ENCODE data around the gene LUZP2.
"Not testable (repeated sequence)": the region's sequence is repeated elsewhere in the genome, so short reads cannot be mapped to it uniquely, and the experiment has no call there.

LUZP2 gene

GRCh38 chr11:24872186-24872585, 375.3 kb downstream of the LUZP2 start:
- Histone ChIP-seq H3K27ac (ENCODE audit: low read length) (no peak overlapping the region), H3K36me3 (ENCODE audit: control insufficient read depth in 1 of 2, insufficient read depth in 2 of 2, low read length in 2 of 2) (no peaks in the 10 kb centered on the region), H3K4me1 (ENCODE audit: control insufficient read depth in 1 of 2, insufficient read depth in 2 of 2, low read length in 2 of 2) (no peaks in the 10 kb centered on the region), H3K27me3 (ENCODE audit: low read depth, low read length) (no peaks in the 10 kb centered on the region), H3K9me3 (ENCODE audit: control insufficient read depth in 1 of 2, low read length in 2 of 2) (peaks cover 0 to 3% of the 10 kb centered on the region in 2 donors), H3K4me3 (ENCODE audit: low read depth in 1 of 2, low read length in 2 of 2) (no peak overlapping the region)

GRCh38 chr11:24872651-24873311, 375.9 kb downstream of the LUZP2 start:
- Histone ChIP-seq H3K4me3 (ENCODE audit: low read depth in 1 of 2, low read length in 2 of 2) (no peak overlapping the region), H3K9me3 (ENCODE audit: control insufficient read depth in 1 of 2, low read length in 2 of 2) (peaks cover 0 to 3% of the 10 kb centered on the region in 2 donors), H3K4me1 (ENCODE audit: control insufficient read depth in 1 of 2, insufficient read depth in 2 of 2, low read length in 2 of 2) (no peaks in the 10 kb centered on the region), H3K27me3 (ENCODE audit: low read depth, low read length) (no peaks in the 10 kb centered on the region), H3K27ac (ENCODE audit: low read length) (no peak overlapping the region), H3K36me3 (ENCODE audit: control insufficient read depth in 1 of 2, insufficient read depth in 2 of 2, low read length in 2 of 2) (no peaks in the 10 kb centered on the region)

DNA sequence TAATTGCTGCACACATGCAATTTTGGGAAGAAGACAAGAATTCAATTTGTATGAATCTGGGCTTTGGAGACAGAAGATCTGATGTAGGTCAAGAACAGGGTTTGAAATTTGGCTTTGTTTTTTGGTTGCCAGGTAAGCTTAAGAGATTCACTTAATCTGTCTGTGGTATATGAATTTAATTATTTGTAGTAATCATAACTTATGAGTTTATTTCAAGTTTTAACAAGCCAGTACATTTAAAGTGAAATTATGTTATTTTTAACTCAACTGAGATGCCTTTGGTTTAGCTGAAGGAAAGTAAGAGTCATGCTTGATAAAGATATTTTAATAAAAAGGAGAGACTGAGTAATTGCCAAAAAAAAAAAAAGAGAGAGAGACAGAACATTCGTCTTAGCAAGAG, 384.1 kb downstream of the LUZP2 start:
- Histone ChIP-seq H3K4me1 (ENCODE audit: control insufficient read depth in 1 of 2, insufficient read depth in 2 of 2, low read length in 2 of 2) (no peaks in the 10 kb centered on the region), H3K27me3 (ENCODE audit: low read depth, low read length) (no peaks in the 10 kb centered on the region), H3K27ac (ENCODE audit: low read length) (no peak overlapping the region), H3K9me3 (ENCODE audit: control insufficient read depth in 1 of 2, low read length in 2 of 2) (peaks cover 3 to 4% of the 10 kb centered on the region in 2 donors), H3K4me3 (ENCODE audit: low read depth in 1 of 2, low read length in 2 of 2) (no peak overlapping the region), H3K36me3 (ENCODE audit: control insufficient read depth in 1 of 2, insufficient read depth in 2 of 2, low read length in 2 of 2) (no peaks in the 10 kb centered on the region)

GRCh38 chr11:24885580-24886173, 388.8 kb downstream of the LUZP2 start:
- Histone ChIP-seq H3K4me3 (ENCODE audit: low read depth in 1 of 2, low read length in 2 of 2) (no peak overlapping the region), H3K27me3 (ENCODE audit: low read depth, low read length) (no peaks in the 10 kb centered on the region), H3K9me3 (ENCODE audit: control insufficient read depth in 1 of 2, low read length in 2 of 2) (no peaks in the 10 kb centered on the region), H3K4me1 (ENCODE audit: control insufficient read depth in 1 of 2, insufficient read depth in 2 of 2, low read length in 2 of 2) (no peaks in the 10 kb centered on the region), H3K27ac (ENCODE audit: low read length) (no peak overlapping the region), H3K36me3 (ENCODE audit: control insufficient read depth in 1 of 2, insufficient read depth in 2 of 2, low read length in 2 of 2) (no peaks in the 10 kb centered on the region)

- H3K4me1 ChIP-seq (ENCODE audit: control insufficient read depth in 1 of 2, insufficient read depth in 2 of 2, low read length in 2 of 2): no peaks in the 10 kb centered on the region
- no peak overlapping the region for H3K27ac ChIP-seq (ENCODE audit: low read length)
- no peaks in the 10 kb centered on the region for H3K27me3 ChIP-seq (ENCODE audit: low read depth, low read length)
- no peaks in the 10 kb centered on the region for H3K9me3 ChIP-seq (ENCODE audit: control insufficient read depth in 1 of 2, low read length in 2 of 2)
- H3K36me3 ChIP-seq (ENCODE audit: control insufficient read depth in 1 of 2, insufficient read depth in 2 of 2, low read length in 2 of 2): no peaks in the 10 kb centered on the region
- no peak overlapping the region for H3K4me3 ChIP-seq (ENCODE audit: low read depth in 1 of 2, low read length in 2 of 2)
Measured at GRCh38 chr11:24886880-24887619, 390.2 kb downstream of the LUZP2 start.

- no peaks in the 10 kb centered on the region for H3K36me3 ChIP-seq (ENCODE audit: control insufficient read depth in 1 of 2, insufficient read depth in 2 of 2, low read length in 2 of 2)
- H3K4me3 ChIP-seq (ENCODE audit: low read depth in 1 of 2, low read length in 2 of 2): no peak overlapping the region
- H3K4me1 ChIP-seq (ENCODE audit: control insufficient read depth in 1 of 2, insufficient read depth in 2 of 2, low read length in 2 of 2): no peaks in the 10 kb centered on the region
- no peaks in the 10 kb centered on the region for H3K9me3 ChIP-seq (ENCODE audit: control insufficient read depth in 1 of 2, low read length in 2 of 2)
- no peak overlapping the region for H3K27ac ChIP-seq (ENCODE audit: low read length)
- H3K27me3 ChIP-seq (ENCODE audit: low read depth, low read length): no peaks in the 10 kb centered on the region
Measured at GRCh38 chr11:24890426-24890825, 393.6 kb downstream of the LUZP2 start.

DNA sequence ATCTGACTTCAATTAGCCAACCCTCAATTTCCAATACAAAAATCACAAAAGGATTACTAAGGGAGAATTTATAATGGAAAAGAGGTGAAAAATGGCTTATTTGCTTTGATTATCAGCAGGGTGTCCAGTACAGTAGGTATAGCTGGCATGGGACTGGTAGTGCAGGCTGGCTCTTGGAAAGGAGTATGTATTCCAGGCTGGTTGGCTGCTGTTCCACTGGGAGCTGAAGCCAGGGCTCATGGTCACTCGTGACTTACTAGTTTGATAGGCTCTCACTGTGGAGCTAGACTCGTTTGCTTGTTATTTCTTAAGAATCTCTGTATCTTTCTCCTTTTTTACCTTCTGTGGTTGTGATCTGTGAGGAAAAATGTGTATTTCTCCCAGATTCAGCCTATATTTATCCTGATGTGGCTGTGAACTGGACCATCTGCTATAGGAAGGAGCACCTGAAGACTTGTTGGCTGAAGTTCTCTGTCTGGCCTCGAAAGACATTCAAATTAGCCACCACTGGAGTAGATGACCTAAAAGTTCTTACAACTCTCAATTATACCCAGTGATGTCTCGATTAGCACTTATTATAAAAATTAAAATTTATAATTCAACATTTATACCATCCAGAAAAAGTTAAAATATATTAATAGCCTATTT, 395.1 kb downstream of the LUZP2 start:
- H3K4me3 ChIP-seq (ENCODE audit: low read depth in 1 of 2, low read length in 2 of 2); H3K27me3 ChIP-seq (ENCODE audit: low read depth, low read length); H3K27ac ChIP-seq (ENCODE audit: low read length); H3K4me1 ChIP-seq (ENCODE audit: control insufficient read depth in 1 of 2, insufficient read depth in 2 of 2, low read length in 2 of 2); H3K36me3 ChIP-seq (ENCODE audit: control insufficient read depth in 1 of 2, insufficient read depth in 2 of 2, low read length in 2 of 2); H3K9me3 ChIP-seq (ENCODE audit: control insufficient read depth in 1 of 2, low read length in 2 of 2): not testable (repeated sequence)

DNA sequence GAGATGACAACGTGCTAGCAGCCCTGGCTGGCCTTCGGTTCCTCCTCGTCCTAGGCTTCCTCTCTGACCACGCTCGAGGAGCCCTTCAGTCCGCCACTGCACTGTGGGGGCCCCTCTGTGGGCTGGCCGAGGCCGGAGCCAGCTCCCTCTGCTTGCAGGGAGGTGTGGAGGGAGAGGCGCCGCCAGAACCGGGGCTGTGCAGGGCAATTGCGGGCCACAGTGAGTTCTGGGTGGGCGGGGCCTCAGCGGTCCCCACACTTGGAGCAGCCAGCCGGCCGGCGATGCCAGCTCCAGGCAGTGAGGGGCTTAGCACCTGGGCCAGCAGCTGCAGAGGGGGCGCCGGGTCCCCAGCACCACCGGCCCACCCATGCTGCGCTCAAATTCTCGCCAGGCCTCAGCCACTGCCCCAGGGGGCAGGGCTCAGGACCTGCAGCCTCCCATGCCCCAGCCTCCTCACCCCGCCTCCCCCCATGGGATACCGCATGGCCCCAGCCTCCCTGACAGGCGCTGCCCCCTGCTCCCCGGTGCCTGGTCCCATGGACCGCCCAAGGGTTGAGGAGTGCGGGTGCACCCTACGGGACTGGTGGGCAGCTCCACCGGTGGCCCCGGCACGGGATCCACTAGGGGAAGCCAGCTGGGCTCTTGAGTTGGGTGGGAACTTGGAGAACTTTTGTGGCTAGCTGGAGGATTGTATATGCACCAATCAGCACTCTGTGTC, 399.4 kb downstream of the LUZP2 start:
- H3K36me3 ChIP-seq (ENCODE audit: control insufficient read depth in 1 of 2, insufficient read depth in 2 of 2, low read length in 2 of 2): no peaks in the 10 kb centered on the region
- no peak overlapping the region for H3K27ac ChIP-seq (ENCODE audit: low read length)
- H3K9me3 ChIP-seq (ENCODE audit: control insufficient read depth in 1 of 2, low read length in 2 of 2): no peaks in the 10 kb centered on the region
- H3K27me3 ChIP-seq (ENCODE audit: low read depth, low read length): no peaks in the 10 kb centered on the region
- no peaks in the 10 kb centered on the region for H3K4me1 ChIP-seq (ENCODE audit: control insufficient read depth in 1 of 2, insufficient read depth in 2 of 2, low read length in 2 of 2)
- H3K4me3 ChIP-seq (ENCODE audit: low read depth in 1 of 2, low read length in 2 of 2): no peak overlapping the region

- Histone ChIP-seq H3K27ac (ENCODE audit: low read length) (no peak overlapping the region), H3K9me3 (ENCODE audit: control insufficient read depth in 1 of 2, low read length in 2 of 2) (no peaks in the 10 kb centered on the region), H3K4me1 (ENCODE audit: control insufficient read depth in 1 of 2, insufficient read depth in 2 of 2, low read length in 2 of 2) (no peaks in the 10 kb centered on the region), H3K4me3 (ENCODE audit: low read depth in 1 of 2, low read length in 2 of 2) (no peak overlapping the region), H3K27me3 (ENCODE audit: low read depth, low read length) (no peaks in the 10 kb centered on the region), H3K36me3 (ENCODE audit: control insufficient read depth in 1 of 2, insufficient read depth in 2 of 2, low read length in 2 of 2) (no peaks in the 10 kb centered on the region)
Measured at GRCh38 chr11:24900514-24900913, 403.7 kb downstream of the LUZP2 start.

GRCh38 chr11:24900960-24901549, 404.2 kb downstream of the LUZP2 start:
- Histone ChIP-seq H3K27ac (ENCODE audit: low read length) (no peak overlapping the region), H3K9me3 (ENCODE audit: control insufficient read depth in 1 of 2, low read length in 2 of 2) (no peaks in the 10 kb centered on the region), H3K27me3 (ENCODE audit: low read depth, low read length) (no peaks in the 10 kb centered on the region), H3K36me3 (ENCODE audit: control insufficient read depth in 1 of 2, insufficient read depth in 2 of 2, low read length in 2 of 2) (no peaks in the 10 kb centered on the region), H3K4me1 (ENCODE audit: control insufficient read depth in 1 of 2, insufficient read depth in 2 of 2, low read length in 2 of 2) (no peaks in the 10 kb centered on the region), H3K4me3 (ENCODE audit: low read depth in 1 of 2, low read length in 2 of 2) (no peak overlapping the region)

Data from muscle layer of duodenum (tissue), 2 donors.